Measurements from ENCODE around the gene IL3.

DNA sequence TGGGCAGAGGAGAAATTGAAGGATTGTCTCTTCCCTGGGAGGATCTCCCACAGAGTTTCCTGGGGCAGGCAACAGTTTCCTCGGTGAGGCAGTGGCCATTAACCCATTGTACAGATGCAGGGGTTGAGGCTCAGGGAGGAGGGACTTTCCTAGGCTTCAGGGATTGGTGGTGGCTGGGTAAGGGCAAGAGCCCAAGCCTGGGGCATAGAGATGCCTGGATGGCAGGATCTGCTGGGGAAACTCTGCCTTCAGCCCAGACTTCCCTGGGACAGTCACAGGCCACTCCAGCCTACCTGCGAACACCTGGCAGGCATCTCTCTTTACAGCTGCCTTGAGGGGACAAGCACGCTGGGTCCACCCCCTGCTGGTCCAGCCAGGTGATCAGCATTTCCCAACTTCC lies 9.5 kb downstream of the IL3 start:
- TF ChIP-seq, protein P1, sequence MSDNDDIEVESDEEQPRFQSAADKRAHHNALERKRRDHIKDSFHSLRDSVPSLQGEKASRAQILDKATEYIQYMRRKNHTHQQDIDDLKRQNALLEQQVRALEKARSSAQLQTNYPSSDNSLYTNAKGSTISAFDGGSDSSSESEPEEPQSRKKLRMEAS (IDR thresholded peaks at IDR 0.05), result no peak
- TF ChIP-seq CREB1 (IDR thresholded peaks at IDR 0.05; ENCODE audit: low read depth) (no peak), REST (IDR thresholded peaks at IDR 0.05; ENCODE audit: low read depth) (no peak), EP300 (IDR thresholded peaks at IDR 0.05; ENCODE audit: borderline replicate concordance) (no peak), FOXM1 (IDR thresholded peaks at IDR 0.05; ENCODE audit: borderline replicate concordance, low read depth) (no peak), CEBPB (IDR thresholded peaks at IDR 0.05) (no peak), RAD21 (IDR thresholded peaks at IDR 0.05; ENCODE audit: low read depth) (no peak), TCF12 (IDR thresholded peaks at IDR 0.05; ENCODE audit: low read depth) (no peak), EGR1 (IDR thresholded peaks at IDR 0.05) (no peak)

Data from Ishikawa (cell line).